NCI-H460 (cell line): ENCODE measurements around the gene RTTN. TPM values are rescaled to one million over a fixed set of nuclear protein-coding genes. Genes with fewer than 3 reads are reported as not detected.
"Not testable (repeated sequence)": the region's sequence is repeated elsewhere in the genome, so short reads cannot be mapped to it uniquely, and the experiment has no call there.

Experiments
- DNase-seq: peaks from one replicate; pipeline ENCODE4 v3.0.0-alpha.2; 2016; ENCODE audit warnings: low read depth; ENCODE audit errors: extremely low read depth
- total RNA-seq: library from RNA; depleted of rRNA; stranded (reverse); fragments of >200 nt; shearing (Covaris generic); gene quantifications from 2 replicates; pipeline ENCODE4 v1.2.3, GENCODE V29; 2014

RTTN gene
- total RNA-seq, 1 experiment from 2014 or later, result 12.6 TPM

- no peak for DNase-seq
Measured at GRCh38 chr18:70154591-70155194, 50.8 kb downstream of the RTTN start.

GRCh38 chr18:70151614-70152013, 53.9 kb downstream of the RTTN start:
- no peak for DNase-seq

GRCh38 chr18:70149616-70150301, 55.7 kb downstream of the RTTN start:
- DNase-seq, result no peak

DNA sequence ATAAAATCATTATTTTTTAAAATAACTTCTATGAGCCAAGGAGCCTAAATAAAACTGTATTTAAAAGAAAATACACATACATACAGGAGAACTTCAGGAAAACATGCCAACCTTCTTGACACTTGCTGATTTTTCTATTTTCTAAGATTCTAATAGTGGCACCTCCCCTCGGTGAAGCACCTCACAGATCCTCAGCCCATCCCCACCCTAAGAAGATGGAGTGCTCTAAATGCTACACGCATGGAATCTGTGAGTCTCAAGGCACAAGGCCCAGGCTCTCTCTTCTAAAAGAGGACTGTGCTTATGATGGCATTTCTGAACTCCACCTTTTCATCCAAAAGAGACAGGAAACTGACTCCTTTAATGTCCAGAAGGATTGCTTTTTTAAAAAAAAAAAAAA, 56.3 kb downstream of the RTTN start:
- DNase-seq, result no peak

- DNase-seq, result no peak
Measured at GRCh38 chr18:70148039-70148938, 57.2 kb downstream of the RTTN start.

GRCh38 chr18:70146174-70146573, 59.3 kb downstream of the RTTN start:
- DNase-seq, result no peak

DNA sequence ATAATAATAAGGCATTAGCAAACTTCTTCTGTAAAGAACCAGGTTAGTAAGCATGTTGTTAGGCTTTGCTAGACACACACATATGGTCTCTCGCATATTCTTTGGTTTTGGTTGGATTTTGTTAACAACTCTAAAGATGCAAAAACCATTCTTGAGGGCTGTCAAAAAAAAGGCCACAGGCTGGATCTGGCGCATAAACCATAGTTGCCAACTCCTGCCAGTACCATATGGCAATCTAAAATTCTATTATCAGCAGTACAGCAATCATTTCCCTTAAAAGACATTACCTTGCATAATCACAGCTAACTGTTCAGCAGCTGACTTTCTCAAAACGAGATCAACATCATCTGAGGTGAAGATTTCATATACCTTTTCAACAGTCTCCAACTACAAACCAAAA, 63.5 kb downstream of the RTTN start:
- DNase-seq, result no peak

DNA sequence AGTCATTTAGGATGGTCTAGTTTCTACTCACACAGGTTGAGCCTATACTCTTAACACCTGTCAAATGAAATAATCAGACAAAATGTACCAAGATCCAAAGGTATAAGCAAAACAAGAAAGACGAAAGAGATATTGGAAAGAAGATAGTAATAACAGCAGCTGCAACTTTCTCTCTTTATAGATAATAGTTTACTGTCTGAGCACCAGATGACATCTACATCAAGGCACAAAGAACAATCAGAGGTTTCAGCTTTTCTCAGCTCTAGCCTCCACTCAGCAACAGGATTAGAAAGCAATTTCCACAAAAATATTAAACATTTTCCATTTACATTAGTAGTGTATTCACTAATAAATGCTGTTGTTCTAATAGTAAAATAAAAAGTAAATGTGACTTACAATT, 66.3 kb downstream of the RTTN start:
- DNase-seq, result no peak

GRCh38 chr18:70135604-70136003, 69.9 kb downstream of the RTTN start:
- no peak for DNase-seq

- no peak for DNase-seq
Measured at GRCh38 chr18:70132999-70133398, 72.5 kb downstream of the RTTN start.

DNA sequence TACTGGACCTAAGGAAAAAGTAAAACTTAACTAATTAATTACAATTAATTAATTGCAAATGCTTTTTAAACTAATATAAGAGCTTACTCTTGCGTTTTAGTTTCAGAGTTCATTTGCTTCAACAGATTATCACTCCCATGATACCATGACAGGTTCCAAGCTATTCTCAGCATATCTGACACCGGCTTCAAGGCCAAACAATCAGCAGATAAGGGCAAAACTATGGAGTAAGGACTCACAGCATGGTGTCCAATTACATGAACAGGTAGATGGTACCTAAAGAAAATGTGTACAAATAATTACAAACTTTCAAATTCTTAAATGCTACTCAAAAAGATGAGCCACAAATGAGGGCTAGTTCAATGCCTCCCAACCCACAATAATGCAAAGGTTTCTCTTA, 77.2 kb downstream of the RTTN start:
- DNase-seq, result no peak

- no peak for DNase-seq
Measured at GRCh38 chr18:70127359-70127758, 78.1 kb downstream of the RTTN start.

GRCh38 chr18:70126832-70127231, 78.7 kb downstream of the RTTN start:
- DNase-seq, result no peak

DNA sequence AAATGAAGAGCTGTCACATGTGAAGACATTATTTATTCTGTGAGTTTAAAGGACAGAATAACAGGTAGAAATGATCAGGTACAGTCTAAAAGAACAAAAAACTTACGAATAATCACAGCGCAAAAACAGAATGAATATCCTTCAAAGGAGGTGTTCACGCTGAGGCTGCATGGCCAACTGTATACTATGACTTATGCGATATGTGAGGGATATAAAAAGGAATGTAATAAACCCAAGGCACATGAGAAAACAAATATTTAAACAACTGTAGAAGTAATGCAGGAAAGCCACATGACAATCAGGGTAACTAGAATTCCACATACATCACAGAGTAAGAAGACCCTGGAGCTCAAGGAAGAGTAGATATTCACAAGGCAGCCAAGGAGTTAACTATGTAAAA, 81.3 kb downstream of the RTTN start:
- DNase-seq, result no peak

- no peak for DNase-seq
Measured at GRCh38 chr18:70121842-70122241, 83.6 kb downstream of the RTTN start.

- DNase-seq, result no peak
Measured at GRCh38 chr18:70116949-70117348, 88.5 kb downstream of the RTTN start.

- DNase-seq, result no peak
Measured at GRCh38 chr18:70113511-70113910, 92.0 kb downstream of the RTTN start.

GRCh38 chr18:70110678-70111077, 94.8 kb downstream of the RTTN start:
- no peak for DNase-seq

DNA sequence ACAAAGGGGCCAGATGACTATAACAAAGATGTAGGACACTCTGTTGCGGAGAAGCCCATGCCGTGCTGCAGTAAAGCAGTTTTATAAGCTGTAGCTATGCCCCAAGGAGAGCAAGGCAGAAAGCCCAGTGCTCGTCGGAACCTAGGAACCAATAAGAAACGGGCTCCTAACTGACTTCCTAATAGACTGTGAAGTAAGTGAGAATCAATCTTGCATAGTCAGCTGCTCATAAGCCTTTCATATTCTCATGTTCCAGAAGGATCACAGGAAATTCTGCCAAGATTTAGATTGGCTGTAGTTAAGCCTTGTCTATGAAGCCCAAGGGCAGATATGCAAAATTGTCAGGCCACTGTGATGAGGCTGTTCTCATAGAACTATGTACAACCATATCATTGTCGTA, 98.4 kb downstream of the RTTN start:
- DNase-seq, result no peak

DNA sequence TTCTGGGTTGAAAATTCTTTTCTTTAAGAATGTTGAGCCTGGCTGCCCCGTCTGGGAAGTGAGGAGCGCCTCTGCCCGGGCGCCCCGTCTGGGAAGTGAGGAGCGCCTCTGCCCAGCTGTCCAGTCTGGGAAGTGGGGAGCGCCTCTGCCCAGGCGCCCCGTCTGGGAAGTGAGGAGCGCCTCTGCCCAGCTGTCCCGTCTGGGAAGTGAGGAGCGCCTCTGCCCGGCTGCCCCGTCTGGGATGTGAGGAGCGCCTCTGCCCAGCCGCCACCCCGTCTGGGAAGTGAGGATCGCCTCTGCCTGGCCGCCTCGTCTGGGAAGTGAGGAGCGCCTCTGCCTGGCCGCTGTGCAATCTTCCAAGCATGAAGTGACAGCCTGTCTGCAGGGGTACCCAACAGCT, 102.6 kb downstream of the RTTN start:
- DNase-seq, result not testable (repeated sequence)

DNA sequence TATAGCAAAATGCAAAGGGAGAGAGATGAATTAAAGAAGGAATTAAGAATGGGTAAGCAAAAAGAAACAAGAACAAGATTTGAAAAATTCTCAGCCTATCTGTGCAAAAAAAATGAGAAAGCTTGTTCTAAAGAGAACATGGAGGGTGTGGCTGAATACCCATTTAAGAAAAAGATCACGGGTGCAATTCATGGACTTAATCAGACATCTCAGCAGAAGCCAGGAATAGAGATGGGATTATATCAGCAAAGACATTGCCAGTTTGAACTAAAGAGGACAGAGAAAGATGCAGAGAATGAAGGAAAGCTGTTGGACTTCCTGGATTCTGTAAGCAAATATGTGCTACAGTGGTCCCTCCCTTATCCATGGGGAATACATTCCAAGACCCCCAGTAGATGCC, 115.6 kb downstream of the RTTN start:
- no peak for DNase-seq

- no peak for DNase-seq
Measured at GRCh38 chr18:70086085-70086484, 119.4 kb downstream of the RTTN start.
